Skeletal muscle satellite cell (primary cell): ENCODE data around the gene KRTAP5-4. TPM values are rescaled to one million over a fixed set of nuclear protein-coding genes. Genes with fewer than 3 reads are reported as not detected.
"Not testable (repeated sequence)": the region's sequence is repeated elsewhere in the genome, so short reads cannot be mapped to it uniquely, and the experiment has no call there.

Experiments
- H3K27me3 ChIP-seq: 2 replicates; pipeline ENCODE4 v1.7.0; 2013; ENCODE audit warnings: low read length; ENCODE audit not compliant: control insufficient read depth, insufficient read depth
- H3K36me3 ChIP-seq: 2 replicates; pipeline ENCODE4 v1.7.0; 2013; ENCODE audit warnings: mild to moderate bottlenecking, control low read depth, low read length; ENCODE audit not compliant: insufficient read depth
- H3K4me1 ChIP-seq: 2 replicates; pipeline ENCODE4 v1.7.0; 2013; ENCODE audit warnings: low read length; ENCODE audit not compliant: control insufficient read depth, insufficient read depth
- H3K4me2 ChIP-seq: 2 replicates; pipeline ENCODE4 v1.7.0; 2013; ENCODE audit warnings: mild to moderate bottlenecking, low read length
- H3K4me3 ChIP-seq: 2 replicates; pipeline ENCODE4 v1.7.0; 2013; ENCODE audit warnings: low read length
- H3K9ac ChIP-seq: 2 replicates; pipeline ENCODE4 v1.7.0; 2013; ENCODE audit warnings: mild to moderate bottlenecking, low read depth, low read length, moderate library complexity
- H3K9me3 ChIP-seq: replicated peaks from 2 replicates; pipeline ENCODE4 v1.7.0; 2013; ENCODE audit warnings: mild to moderate bottlenecking, control low read depth, low read length
- total RNA-seq: library from RNA; depleted of rRNA; stranded (reverse); fragments of >200 nt; gene quantifications from 2 replicates; pipeline ENCODE4 v1.2.3, GENCODE V29; 2012; rRNA removed

Gene KRTAP5-4, protein sequence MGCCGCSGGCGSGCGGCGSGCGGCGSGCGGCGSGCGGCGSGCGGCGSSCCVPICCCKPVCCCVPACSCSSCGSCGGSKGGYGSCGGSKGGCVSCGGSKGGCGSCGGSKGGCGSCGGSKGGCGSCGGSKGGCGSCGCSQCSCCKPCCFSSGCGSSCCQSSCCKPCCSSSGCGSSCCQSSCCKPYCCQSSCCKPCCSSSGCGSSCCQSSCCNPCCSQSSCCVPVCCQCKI
- not detected in 2 replicates for total RNA-seq

- H3K9me3 ChIP-seq = no peaks in the 10 kb centered on the region
- no peaks in the 10 kb centered on the region for H3K4me1 ChIP-seq
- no peak within 1 kb of the TSS for H3K9ac ChIP-seq
- H3K4me3 ChIP-seq = no peak within 1 kb of the TSS
- peaks cover 45% of the 10 kb centered on the region for H3K27me3 ChIP-seq
- no peak within 1 kb of the TSS for H3K4me2 ChIP-seq
- H3K36me3 ChIP-seq = no peaks in the 10 kb centered on the region
Observed at GRCh38 chr11:1622086-1622485, at the start of gene KRTAP5-4. KRTAP5-4 (minus strand) TSS chr11:1622138; CDS start chr11:1622093, 45 bp downstream.

GRCh38 chr11:1671658-1672057, 49.7 kb upstream of the KRTAP5-4 start:
- H3K27me3 ChIP-seq = peaks cover 83% of the 10 kb centered on the region
- H3K36me3 ChIP-seq = no peaks in the 10 kb centered on the region
- no peaks in the 10 kb centered on the region for H3K9me3 ChIP-seq

DNA sequence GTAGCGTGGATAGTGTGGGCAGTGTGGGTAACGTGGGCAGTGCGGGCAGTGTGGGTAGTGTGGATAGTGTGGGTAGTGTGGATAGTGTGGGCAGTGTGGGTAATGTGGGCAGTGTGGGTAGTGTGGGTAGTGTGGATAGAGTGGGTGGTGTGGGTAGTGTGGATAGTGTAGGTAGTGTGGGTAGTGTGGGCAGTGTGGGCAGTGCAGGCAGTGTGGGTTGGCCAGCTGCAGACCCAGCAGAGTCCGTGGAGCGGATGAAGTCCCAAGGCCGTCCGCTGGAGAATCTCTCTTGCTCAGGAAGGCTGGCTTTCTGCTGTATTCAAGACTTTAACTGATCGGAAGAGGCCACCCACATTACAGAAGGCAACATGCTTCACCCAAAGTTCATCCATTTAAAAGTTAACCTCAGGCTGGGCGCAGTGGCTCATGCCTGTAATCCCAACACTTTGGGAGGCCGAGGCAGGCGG, 49.0 kb upstream of the KRTAP5-4 start:
- no peaks in the 10 kb centered on the region for H3K4me1 ChIP-seq
- H3K9me3 ChIP-seq = no peaks in the 10 kb centered on the region
- H3K4me2 ChIP-seq = no peak overlapping the region
- H3K9ac ChIP-seq = no peak overlapping the region
- H3K4me3 ChIP-seq = no peak overlapping the region
- H3K27me3 ChIP-seq = peaks cover 76% of the 10 kb centered on the region
- H3K36me3 ChIP-seq = no peaks in the 10 kb centered on the region

More at GRCh38 chr11:1671658-1672057, 49.7 kb upstream of the KRTAP5-4 start:
- Histone ChIP-seq H3K9ac (no peak overlapping the region), H3K4me2 (no peak overlapping the region), H3K4me3 (no peak overlapping the region), H3K4me1 (no peaks in the 10 kb centered on the region)

DNA sequence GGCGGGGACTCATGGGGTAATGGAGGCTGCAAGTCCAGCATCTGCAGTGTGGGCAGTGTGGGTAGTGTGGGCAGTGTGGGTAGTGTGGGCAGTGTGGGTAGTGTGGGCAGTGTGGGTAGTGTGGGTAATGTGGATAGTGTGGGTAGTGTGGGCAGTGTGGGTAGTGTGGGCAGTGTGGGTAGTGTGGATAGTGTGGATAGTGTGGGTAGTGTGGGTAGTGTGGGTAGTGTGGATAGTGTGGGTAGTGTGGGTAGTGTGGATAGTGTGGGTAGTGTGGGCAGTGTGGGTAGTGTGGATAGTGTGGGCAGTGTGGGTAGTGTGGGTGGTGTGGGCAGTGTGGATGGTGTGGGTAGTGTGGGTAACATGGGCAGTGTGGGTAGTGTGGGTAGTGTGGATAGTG, 48.5 kb upstream of the KRTAP5-4 start:
- H3K9ac ChIP-seq, H3K4me2 ChIP-seq, H3K9me3 ChIP-seq, H3K4me3 ChIP-seq, H3K36me3 ChIP-seq, H3K4me1 ChIP-seq: not testable (repeated sequence)
- H3K27me3 ChIP-seq = peaks cover 71% of the 10 kb centered on the region

GRCh38 chr11:1669546-1670218, 47.7 kb upstream of the KRTAP5-4 start:
- Histone ChIP-seq H3K27me3 (peaks cover 64% of the 10 kb centered on the region), H3K36me3 (no peaks in the 10 kb centered on the region), H3K4me1 (no peaks in the 10 kb centered on the region), H3K4me3 (no peak overlapping the region), H3K9ac (no peak overlapping the region), H3K9me3 (no peaks in the 10 kb centered on the region), H3K4me2 (no peak overlapping the region)

DNA sequence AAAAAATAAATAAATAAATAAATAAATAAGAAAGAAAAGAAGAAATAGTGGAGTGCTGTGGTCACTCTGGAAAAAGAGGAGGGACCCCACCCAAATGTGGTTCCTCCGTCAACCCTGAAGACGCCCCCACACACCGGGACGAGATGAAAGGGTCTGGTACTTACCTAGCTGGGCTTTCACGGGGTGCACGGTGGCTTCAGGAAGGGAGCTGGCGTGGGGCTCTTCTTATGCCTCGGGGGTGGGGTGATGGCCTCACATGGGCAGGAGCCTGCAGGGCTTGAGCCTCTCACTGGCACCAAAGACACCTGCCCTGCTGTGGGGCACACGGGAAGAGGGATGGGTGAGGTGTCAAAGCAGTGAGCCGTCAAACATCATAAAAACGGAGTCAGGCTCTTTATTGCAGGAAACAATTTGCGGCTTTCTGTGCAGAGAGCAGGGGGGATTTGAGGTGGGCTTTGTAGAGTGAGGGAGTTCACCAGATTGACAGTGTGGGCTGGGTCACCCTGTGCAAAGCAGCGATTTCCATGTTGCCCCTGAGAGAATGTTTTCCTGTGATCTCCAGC, 47.1 kb upstream of the KRTAP5-4 start:
- Histone ChIP-seq H3K9ac (no peak overlapping the region), H3K36me3 (no peaks in the 10 kb centered on the region), H3K9me3 (no peaks in the 10 kb centered on the region), H3K27me3 (peaks cover 57% of the 10 kb centered on the region), H3K4me1 (no peaks in the 10 kb centered on the region), H3K4me3 (no peak overlapping the region), H3K4me2 (no peak overlapping the region)

DNA sequence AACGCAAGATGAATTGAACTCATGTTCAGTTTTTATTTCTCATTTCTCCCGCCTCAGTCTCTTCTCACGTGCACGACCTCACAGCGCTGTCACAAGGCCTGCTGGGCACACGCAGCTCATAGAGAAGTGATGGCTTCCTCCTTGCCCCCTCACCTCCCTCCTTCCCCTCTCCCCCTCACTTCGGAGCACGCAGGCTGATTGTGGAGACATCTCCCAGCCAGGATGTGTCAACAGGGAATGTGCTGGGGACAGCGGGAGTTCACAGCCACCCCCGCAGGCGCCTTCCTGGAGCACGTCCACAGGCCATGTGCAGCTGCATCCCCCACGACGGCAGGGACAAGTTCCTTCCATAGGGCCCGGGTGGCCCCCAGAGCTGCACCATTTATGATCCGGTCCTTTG, 46.0 kb upstream of the KRTAP5-4 start:
- Histone ChIP-seq H3K27me3 (peaks cover 46% of the 10 kb centered on the region), H3K9ac (no peak overlapping the region), H3K36me3 (no peaks in the 10 kb centered on the region), H3K4me1 (no peaks in the 10 kb centered on the region), H3K4me3 (no peak overlapping the region), H3K9me3 (no peaks in the 10 kb centered on the region), H3K4me2 (no peak overlapping the region)

DNA sequence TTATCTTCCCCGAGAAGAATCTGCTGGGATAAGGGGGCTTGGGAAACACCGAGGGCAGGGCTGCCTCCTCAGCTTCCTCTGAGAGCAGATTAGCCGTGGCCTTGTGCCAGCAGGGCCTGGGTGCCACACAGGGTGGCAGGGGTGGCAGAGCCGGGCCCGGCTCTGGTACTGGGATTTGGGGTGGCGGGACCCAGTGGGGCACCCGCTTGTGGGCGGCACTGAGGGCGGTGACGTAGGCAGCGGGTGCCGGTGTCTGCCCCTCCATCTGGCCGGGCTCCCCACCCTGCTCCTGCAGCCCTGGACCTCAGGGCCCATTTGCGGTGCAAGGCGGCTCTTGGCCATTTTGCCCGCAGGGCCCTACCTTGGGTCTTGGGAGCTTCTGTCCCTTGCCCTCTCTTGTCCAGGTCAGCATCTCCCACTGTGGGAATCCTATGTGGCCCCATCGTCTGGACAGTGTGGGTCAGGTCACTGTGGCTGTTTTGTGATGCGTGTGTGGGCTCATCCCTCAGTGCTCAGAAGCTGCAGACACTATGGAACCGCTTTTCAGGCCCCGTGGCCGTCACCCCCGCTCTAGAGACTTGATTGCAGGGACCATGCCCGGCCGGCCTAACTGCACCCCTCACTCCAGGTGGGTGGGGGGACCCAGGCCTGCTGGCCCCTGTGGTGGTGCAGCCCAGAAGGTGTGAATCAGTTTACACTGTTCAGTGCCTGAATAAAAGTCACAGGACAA, 45.3 kb upstream of the KRTAP5-4 start:
- Histone ChIP-seq H3K36me3 (no peaks in the 10 kb centered on the region), H3K4me2 (no peak overlapping the region), H3K4me3 (no peak overlapping the region), H3K4me1 (no peaks in the 10 kb centered on the region), H3K9me3 (no peaks in the 10 kb centered on the region), H3K9ac (no peak overlapping the region), H3K27me3 (peaks cover 40% of the 10 kb centered on the region)

DNA sequence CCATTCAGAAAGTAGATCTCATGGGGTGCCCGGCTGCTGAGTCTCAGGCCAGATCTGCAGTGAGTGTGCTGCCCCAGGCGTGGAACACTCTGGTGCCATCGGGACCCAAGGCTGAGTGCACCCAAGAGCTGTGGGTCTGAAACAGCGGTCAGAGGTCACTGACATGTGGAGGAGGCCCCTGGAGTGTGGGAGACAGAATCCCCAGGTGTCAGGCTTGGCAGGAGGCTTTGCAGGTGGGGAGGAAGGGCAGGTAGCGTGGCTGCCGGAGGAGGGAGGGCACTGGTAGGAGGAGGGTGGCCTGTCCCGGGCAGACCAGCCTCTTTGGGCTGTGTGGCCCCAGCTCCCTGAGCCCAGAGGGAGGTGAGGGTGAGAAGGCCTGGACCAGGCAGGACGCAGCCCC, 43.4 kb upstream of the KRTAP5-4 start:
- no peak overlapping the region for H3K4me2 ChIP-seq
- no peak overlapping the region for H3K4me3 ChIP-seq
- H3K4me1 ChIP-seq = no peaks in the 10 kb centered on the region
- H3K9ac ChIP-seq = no peak overlapping the region
- H3K9me3 ChIP-seq = no peaks in the 10 kb centered on the region
- no peaks in the 10 kb centered on the region for H3K36me3 ChIP-seq
- H3K27me3 ChIP-seq = peaks cover 33% of the 10 kb centered on the region

DNA sequence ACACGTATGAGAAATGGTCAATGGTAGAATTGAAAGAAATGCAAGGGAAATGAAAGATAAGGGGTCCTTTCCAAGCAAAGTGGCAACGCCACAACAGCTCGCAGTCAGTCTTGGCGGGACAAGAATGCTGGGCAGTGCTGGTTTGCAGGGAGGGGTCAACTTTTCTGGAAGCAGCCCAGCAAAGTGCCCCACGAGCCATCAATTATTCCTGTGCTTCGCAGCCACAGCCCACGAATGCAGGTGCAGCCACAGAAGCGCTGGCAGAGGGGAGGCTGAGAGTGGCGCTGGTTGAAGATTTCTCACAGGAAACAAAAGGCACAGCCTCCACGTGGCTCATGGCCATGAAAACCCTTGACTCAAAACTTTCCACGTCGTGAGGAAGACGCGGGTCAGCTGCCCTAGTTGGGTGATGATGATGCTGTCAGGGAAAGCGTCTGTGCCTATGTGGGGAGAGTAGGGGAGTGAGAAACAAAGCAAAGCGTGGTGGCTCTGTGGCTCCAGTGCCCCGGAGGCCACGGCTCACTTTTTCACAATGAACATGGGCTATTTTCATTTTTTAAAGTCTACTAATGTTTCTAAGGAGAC, 40.9 kb upstream of the KRTAP5-4 start:
- H3K9ac ChIP-seq, H3K9me3 ChIP-seq, H3K36me3 ChIP-seq, H3K4me1 ChIP-seq, H3K4me3 ChIP-seq, H3K4me2 ChIP-seq: not testable (repeated sequence)
- H3K27me3 ChIP-seq = peaks cover 23% of the 10 kb centered on the region
